CD14-positive monocyte (primary cell): ENCODE data around the gene LRG1. TPM values are rescaled to one million over a fixed set of nuclear protein-coding genes. Genes with fewer than 3 reads are reported as not detected.

Experiments used
- DNase-seq, 3 donors: peaks; one replicate each; pipeline ENCODE4 v3.0.0-alpha.2; 2011 to 2022
- H2AFZ ChIP-seq: 2 replicates; pipeline ENCODE4 v1.6.0; 2012; ENCODE audit warnings: mild to moderate bottlenecking, low read depth, low read length, inconsistent platforms; ENCODE audit not compliant: insufficient read depth, poor library complexity, severe bottlenecking
- H3K27ac ChIP-seq, 2 donors: 1 replicate in 1 of 2; 2 replicates in 1 of 2; pipeline ENCODE4 v1.5.1; 2012 to 2013; ENCODE audit warnings: low read length in 2 of 2, control low read depth in 1 of 2, inconsistent platforms in 1 of 2, low read depth in 1 of 2, mild to moderate bottlenecking in 1 of 2
- H3K27me3 ChIP-seq, 2 donors: one replicate each; pipeline versions ENCODE4 v1.6.0 to v1.6.1; 2011 to 2013; ENCODE audit warnings: low read length in 2 of 2; ENCODE audit not compliant: control insufficient read depth in 2 of 2, insufficient read depth in 2 of 2
- H3K36me3 ChIP-seq, 2 donors: replicated peaks in 1 of 2; 1 replicate in 1 of 2; 2 replicates in 1 of 2; pipeline versions ENCODE4 v1.5.1 to v1.6.1; 2012 to 2013; ENCODE audit warnings: low read length in 2 of 2, control low read depth in 1 of 2, inconsistent platforms in 1 of 2, mild to moderate bottlenecking in 1 of 2; ENCODE audit not compliant: insufficient read depth in 2 of 2, control insufficient read depth in 1 of 2
- H3K4me1 ChIP-seq, 2 donors: 1 replicate in 1 of 2; 2 replicates in 1 of 2; pipeline versions ENCODE4 v1.5.1 to v1.6.1; 2012 to 2013; ENCODE audit warnings: low read length in 2 of 2, control low read depth in 1 of 2, inconsistent platforms in 1 of 2, mild to moderate bottlenecking in 1 of 2, moderate library complexity in 1 of 2; ENCODE audit not compliant: insufficient read depth in 2 of 2, control insufficient read depth in 1 of 2
- H3K4me2 ChIP-seq: replicated peaks from 2 replicates; pipeline ENCODE3; 2012; ENCODE audit warnings: low read length, moderate library complexity, mild to moderate bottlenecking; ENCODE audit not compliant: poor library complexity, severe bottlenecking; ENCODE audit errors: extremely low read depth
- H3K4me3 ChIP-seq, 3 experiments: fragments of 200-600 bp in 1 of 3; sonication (generic) in 1 of 3; replicated peaks in 1 of 3; 1 replicate in 2 of 3; 2 replicates in 1 of 3; pipeline ENCODE4 v1.5.1; 2011 to 2013; ENCODE audit warnings: low read length in 3 of 3, mild to moderate bottlenecking in 3 of 3, control low read depth in 2 of 3, low read depth in 2 of 3, inconsistent platforms in 1 of 3, moderate library complexity in 1 of 3
- H3K79me2 ChIP-seq: 2 replicates; pipeline ENCODE4 v1.6.0; 2012; ENCODE audit warnings: mild to moderate bottlenecking, control low read depth, inconsistent platforms, low read length, moderate library complexity; ENCODE audit not compliant: insufficient read depth
- H3K9ac ChIP-seq: 2 replicates; pipeline ENCODE4 v1.6.0; 2017; ENCODE audit warnings: low read length, mild to moderate bottlenecking; ENCODE audit not compliant: insufficient read depth, poor library complexity, severe bottlenecking
- H3K9me3 ChIP-seq, 2 donors: replicated peaks in 1 of 2; 1 replicate in 1 of 2; 2 replicates in 1 of 2; pipeline versions ENCODE4 v1.5.1 to v1.6.1; 2012 to 2013; ENCODE audit warnings: low read length in 2 of 2, control low read depth in 1 of 2; ENCODE audit not compliant: control insufficient read depth in 1 of 2, insufficient read depth in 1 of 2
- H4K20me1 ChIP-seq: 2 replicates; pipeline ENCODE4 v1.6.0; 2012; ENCODE audit warnings: mild to moderate bottlenecking, low read length, control low read depth, moderate library complexity; ENCODE audit not compliant: insufficient read depth
- H3K27ac Mint-ChIP-seq, 7 donors: one replicate each; pipeline ENCODE4 v1.8.0; 2020; ENCODE audit warnings: mild to moderate bottlenecking in 7 of 7, mixed read lengths in 7 of 7, moderate library complexity in 6 of 7, inconsistent platforms in 2 of 7
- H3K27me3 Mint-ChIP-seq, 3 donors: one replicate each; pipeline ENCODE4 v1.8.0; 2021 to 2022; ENCODE audit warnings: low read depth in 3 of 3, mild to moderate bottlenecking in 3 of 3, mixed read lengths in 3 of 3, moderate library complexity in 3 of 3, inconsistent platforms in 1 of 3
- H3K36me3 Mint-ChIP-seq, 2 donors: one replicate each; pipeline ENCODE4 v1.8.0; 2020; ENCODE audit warnings: mixed read lengths in 2 of 2, inconsistent platforms in 1 of 2, mild to moderate bottlenecking in 1 of 2
- H3K4me1 Mint-ChIP-seq: one replicate; pipeline ENCODE4 v1.8.0; 2020; ENCODE audit warnings: mild to moderate bottlenecking, mixed read lengths
- H3K4me3 Mint-ChIP-seq, 2 donors: one replicate each; pipeline ENCODE4 v1.8.0; 2020; ENCODE audit warnings: mild to moderate bottlenecking in 2 of 2, mixed read lengths in 2 of 2, moderate library complexity in 1 of 2
- H3K9me3 Mint-ChIP-seq, 7 donors: one replicate each; pipeline ENCODE4 v1.8.0; 2020 to 2022; ENCODE audit warnings: mixed read lengths in 7 of 7, mild to moderate bottlenecking in 6 of 7, moderate library complexity in 6 of 7, inconsistent platforms in 2 of 7
- CTCF ChIP-seq: fragments of 200-600 bp; IDR thresholded peaks from one replicate; pipeline ENCODE4 v1.8.0; 2022; ENCODE audit warnings: antibody characterized with exemption, mild to moderate bottlenecking
- WGBS: methylation state at CpG from one replicate; pipeline ENCODE4 v1.1.5; 2013; ENCODE audit warnings: missing lambda C conversion rate; ENCODE audit not compliant: insufficient coverage; 5-methylcytosine and 5-hydroxymethylcytosine counted together
- intact Hi-C, 2 donors: fragments of 100-400 bp; cut with micrococcal nuclease; formaldehyde crosslinking; loops; one replicate each; pipeline versions ENCODE4 v1.15.0 to v1.15.1; 2023
- polyA plus RNA-seq, 3 donors: library from polyadenylated mRNA; depleted of rRNA in 1 of 3; unstranded in 2 of 3; stranded (reverse) in 1 of 3; fragments of 300-500 nt in 2 of 3; fragments of >200 nt in 1 of 3; fragmentation: Illumina TruSeq in 2 of 3; gene quantifications; 1 replicate in 2 of 3; 2 replicates in 1 of 3; pipeline ENCODE4 v1.2.3, GENCODE V29; 2012 to 2021

Gene LRG1
- polyA plus RNA-seq, 3 donors, result 5.5 to 50.1 (median 9.6) TPM

DNA sequence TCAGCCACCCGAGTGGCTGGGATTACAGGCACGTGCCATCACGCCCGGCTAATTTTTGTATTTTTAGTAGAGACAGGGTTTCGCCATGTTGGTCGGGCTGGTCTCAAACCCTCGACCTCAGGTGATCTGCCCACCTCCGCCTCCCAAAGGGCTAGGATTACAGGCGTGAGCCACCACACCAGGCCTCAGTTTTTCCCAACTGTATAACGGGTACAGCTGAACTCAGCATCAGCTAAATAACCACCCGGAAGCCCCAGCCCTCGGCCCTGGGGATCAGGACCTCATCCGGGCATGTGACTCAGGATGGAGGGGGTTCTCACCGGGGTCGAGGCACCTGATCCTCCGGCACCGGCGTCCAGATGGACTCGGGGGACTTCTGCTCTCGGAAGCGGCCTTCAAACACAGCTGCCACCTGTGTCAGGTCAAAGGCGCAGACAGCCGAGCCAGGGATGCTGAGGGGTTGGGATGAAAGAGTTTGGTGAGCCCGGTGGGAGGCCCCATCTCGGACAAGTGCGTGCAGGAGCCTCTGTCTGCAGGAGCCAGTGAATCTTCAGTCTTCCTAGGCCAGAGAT, 10.7 kb upstream of the LRG1 start:
- peak overlapping the region in 1 of 7 donors; percentile 8 for H3K27ac Mint-ChIP-seq
- no peaks in the 10 kb centered on the region for H3K27me3 ChIP-seq
- no peak for DNase-seq
- no peak overlapping the region for H3K4me3 ChIP-seq
- TF ChIP-seq CTCF, result no peak
- no peaks in the 10 kb centered on the region for H3K9me3 ChIP-seq
- H3K4me3 Mint-ChIP-seq, result no peak overlapping the region
- no peaks in the 10 kb centered on the region for H4K20me1 ChIP-seq
- 93% methylated on average over 20 of the region's 26 CpGs for WGBS
- H3K4me1 ChIP-seq, result peaks cover 17 to 21% of the 10 kb centered on the region in 2 donors
- no peak overlapping the region for H3K27ac ChIP-seq
- no peak overlapping the region for H2AFZ ChIP-seq
- H3K36me3 Mint-ChIP-seq, result peaks cover 8 to 9% of the 10 kb centered on the region in 2 donors
- no peak overlapping the region for H3K4me2 ChIP-seq
- peaks cover 24% of the 10 kb centered on the region for H3K4me1 Mint-ChIP-seq
- peaks cover 0 to 11% (median 0%) of the 10 kb centered on the region in 7 donors for H3K9me3 Mint-ChIP-seq
- H3K9ac ChIP-seq, result no peak overlapping the region
- intact Hi-C loops, result no loop called here
- no peaks in the 10 kb centered on the region for H3K79me2 ChIP-seq
- H3K36me3 ChIP-seq, result no peaks in the 10 kb centered on the region
- peaks cover under 1 to 2% (median 2%) of the 10 kb centered on the region in 3 donors for H3K27me3 Mint-ChIP-seq

DNA sequence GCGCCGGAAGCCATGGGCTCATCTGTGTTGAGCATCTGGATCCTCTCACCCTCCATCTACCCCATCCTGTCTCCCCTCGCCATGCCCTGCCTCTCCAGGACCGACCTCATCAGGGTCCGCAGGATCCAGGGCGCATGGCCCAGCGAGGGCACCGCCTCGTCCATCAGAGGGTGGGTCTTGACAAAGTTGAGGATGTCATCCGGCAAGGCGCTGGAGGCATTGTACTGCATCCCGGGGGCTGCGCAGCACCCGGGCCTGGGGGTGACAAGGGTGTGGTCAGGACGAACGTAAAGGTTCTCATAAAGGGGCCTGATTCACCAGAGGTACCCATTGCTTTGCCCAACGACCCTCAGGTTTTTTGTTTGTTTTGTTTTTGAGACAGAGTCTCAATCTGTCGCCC, 10.2 kb upstream of the LRG1 start:
- H3K27ac ChIP-seq, result no peak overlapping the region
- no peaks in the 10 kb centered on the region for H3K27me3 ChIP-seq
- no peak for DNase-seq
- intact Hi-C loops, result no loop called here
- Mint-ChIP-seq H3K36me3 (peaks cover 9 to 12% of the 10 kb centered on the region in 2 donors), H3K4me1 (peaks cover 28% of the 10 kb centered on the region), H3K27me3 (peaks cover 0 to 2% (median 2%) of the 10 kb centered on the region in 3 donors), H3K27ac (no peak overlapping the region), H3K4me3 (peak overlapping the region in 1 of 2 donors; percentile 6), H3K9me3 (peaks cover 0 to 11% (median 0%) of the 10 kb centered on the region in 7 donors)
- no peaks in the 10 kb centered on the region for H4K20me1 ChIP-seq
- no peaks in the 10 kb centered on the region for H3K36me3 ChIP-seq
- WGBS, result 98% methylated on average over 11 of the region's 18 CpGs
- no peak overlapping the region for H3K4me3 ChIP-seq
- H3K9ac ChIP-seq, result no peak overlapping the region
- H3K79me2 ChIP-seq, result no peaks in the 10 kb centered on the region
- peaks cover 18 to 21% of the 10 kb centered on the region in 2 donors for H3K4me1 ChIP-seq
- no peak overlapping the region for H3K4me2 ChIP-seq
- no peak overlapping the region for H2AFZ ChIP-seq
- TF ChIP-seq CTCF, result no peak
- H3K9me3 ChIP-seq, result no peaks in the 10 kb centered on the region
